Stimulated activated CD4-positive, alpha-beta T cell treated with anti-CD3 and anti-CD28 coated beads, Interleukin-4, amount 100 ng/mL, for 48 hours (primary cell): Measurements from ENCODE around the gene ALDH9A1.

Experiments
- DNase-seq, 2 donors: peaks; one replicate each; pipeline ENCODE4 v3.0.0-alpha.2; 2020; ENCODE audit warnings: low read depth in 2 of 2

The ALDH9A1 gene

GRCh38 chr1:165623624-165624023 lies 74.7 kb downstream of the ALDH9A1 start:
- no peak for DNase-seq

GRCh38 chr1:165619647-165620151 lies 78.7 kb downstream of the ALDH9A1 start:
- no peak for DNase-seq

GRCh38 chr1:165616987-165617546 lies 81.3 kb downstream of the ALDH9A1 start:
- DNase-seq = no peak

GRCh38 chr1:165616054-165616612 lies 82.2 kb downstream of the ALDH9A1 start:
- no peak for DNase-seq
